K562 (cell line): ENCODE data around the gene CGN. TPM values are rescaled to one million over a fixed set of nuclear protein-coding genes. Genes with fewer than 3 reads are reported as not detected.

Experiments
- ATAC-seq: fragments of 200-7000 bp; cut with Tn5 transposase; 3 replicates; pipeline ENCODE4 v1.9.1; 2020; ENCODE audit warnings: moderate library complexity
- BruUV-seq: library from RNA; stranded (reverse); fragments of 400-500 nt; replicated peaks from 2 replicates; lab custom pipeline; 2021; lab: Mats Ljungman, UMichigan
- CTCF ChIA-PET: fragments of 300-600 bp; formaldehyde crosslinking; extraction: SDS; loops from one replicate; lab custom pipeline; 2021; ENCODE audit warnings: low intra/inter-chr PET ratio; lab: Yijun Ruan, JAX
- POLR2A ChIA-PET: fragments of 300-600, 350-650 bp; sonication (Branson Sonifier 250); formaldehyde crosslinking; extraction: SDS; loops from one replicate; lab custom pipeline; 2021; ENCODE audit warnings: antibody characterized with exemption, inconsistent platforms; lab: Yijun Ruan, JAX
- DNase-seq, 4 experiments: peaks; one replicate each; pipeline versions ENCODE4 v3.0.0 to v3.0.0-alpha.2; 2011 to 2018; ENCODE audit warnings: low spot score in 3 of 4, mixed read lengths in 3 of 4; ENCODE audit errors: extremely low read depth in 1 of 4
- FAIRE-seq: peaks from 2 replicates; lab custom pipeline; 2011; peaks lifted over from hg19 to GRCh38; lab: Jason Lieb, UNC
- H2AFZ ChIP-seq: 2 replicates; pipeline ENCODE4 v1.6.0; 2011; ENCODE audit warnings: low read depth, low read length, control low read depth, inconsistent platforms
- H3K27ac ChIP-seq: fragments of 200-600 bp; 3 replicates; pipeline ENCODE4 v1.8.0; 2011; ENCODE audit warnings: low read depth, mild to moderate bottlenecking, control low read depth, inconsistent platforms, low read length, moderate library complexity, mixed read lengths; ENCODE audit errors: extremely low read depth
- H3K27me3 ChIP-seq, 2 experiments: fragments of 300-600 bp in 1 of 2; 2 replicates in 1 of 2; 3 replicates in 1 of 2; pipeline versions ENCODE4 v1.6.0 to v1.8.0; 2011; ENCODE audit warnings: inconsistent platforms in 2 of 2, low read length in 2 of 2, mild to moderate bottlenecking in 1 of 2, mixed read lengths in 1 of 2, moderate library complexity in 1 of 2; ENCODE audit not compliant: control insufficient read depth in 2 of 2, insufficient read depth in 2 of 2
- H3K36me3 ChIP-seq: fragments of 300-600 bp; 3 replicates; pipeline ENCODE4 v1.8.0; 2011; ENCODE audit warnings: mild to moderate bottlenecking, low read length, inconsistent platforms; ENCODE audit not compliant: control insufficient read depth, insufficient read depth
- H3K4me1 ChIP-seq, 2 experiments: fragments of 200-600 bp in 1 of 2; replicated peaks in 1 of 2; 2 replicates in 1 of 2; 3 replicates in 1 of 2; pipeline versions ENCODE4 v1.5.1 to v1.8.0; 2011; ENCODE audit warnings: inconsistent platforms in 2 of 2, low read length in 2 of 2, mild to moderate bottlenecking in 1 of 2, mixed read lengths in 1 of 2, moderate library complexity in 1 of 2; ENCODE audit not compliant: control insufficient read depth in 2 of 2, insufficient read depth in 2 of 2
- H3K4me2 ChIP-seq: 2 replicates; pipeline ENCODE4 v1.6.1; 2011; ENCODE audit warnings: low read length, control low read depth, inconsistent platforms, mixed read lengths; ENCODE audit not compliant: insufficient read depth
- H3K4me3 ChIP-seq: fragments of 200-600 bp; sonication (generic), shearing (Covaris generic); 2 replicates; pipeline ENCODE4 v1.5.1; 2016; ENCODE audit warnings: control low read depth, inconsistent platforms
- H3K79me2 ChIP-seq: fragments of 200-600 bp; 3 replicates; pipeline ENCODE4 v1.8.0; 2011; ENCODE audit warnings: low read length, inconsistent platforms; ENCODE audit not compliant: control insufficient read depth, insufficient read depth
- H3K9ac ChIP-seq, 2 experiments: 2 replicates each; pipeline versions ENCODE4 v1.6.0 to v1.6.1; 2011; ENCODE audit warnings: low read depth in 2 of 2, low read length in 2 of 2, control low read depth in 1 of 2, inconsistent platforms in 1 of 2, mild to moderate bottlenecking in 1 of 2, mixed read lengths in 1 of 2; ENCODE audit not compliant: insufficient read depth in 1 of 2
- H3K9me1 ChIP-seq: one replicate; pipeline ENCODE4 v1.6.0; 2011; ENCODE audit warnings: inconsistent platforms, mild to moderate bottlenecking, low read length, moderate library complexity; ENCODE audit not compliant: control insufficient read depth, insufficient read depth
- H3K9me3 ChIP-seq: replicated peaks from 2 replicates; pipeline ENCODE4 v1.5.1; 2011; ENCODE audit warnings: low read depth, low read length, inconsistent platforms; ENCODE audit not compliant: control insufficient read depth, insufficient read depth
- H4K20me1 ChIP-seq: replicated peaks from 2 replicates; pipeline ENCODE4 v1.6.1; 2011; ENCODE audit warnings: low read length, inconsistent platforms, mixed read lengths; ENCODE audit not compliant: control insufficient read depth, insufficient read depth
- BRCA1 ChIP-seq, 2 experiments: fragments of 450-650 bp in 1 of 2; sonication (generic) in 1 of 2; formaldehyde crosslinking in 1 of 2; IDR thresholded peaks; 2 replicates each; pipeline versions ENCODE4 v1.5.0 to v1.6.1; 2017 to 2020; ENCODE audit warnings: mild to moderate bottlenecking in 1 of 2, missing genetic modification reagents in 1 of 2
- E2F8 ChIP-seq: fragments of 450-650 bp; IDR thresholded peaks from 2 replicates; pipeline ENCODE4 v1.7.1; 2018; ENCODE audit warnings: mild to moderate bottlenecking, low read depth; ENCODE audit not compliant: partially characterized antibody
- HBP1 ChIP-seq: fragments of 450-650 bp; formaldehyde crosslinking; IDR thresholded peaks from 2 replicates; pipeline ENCODE4 v1.4.0; 2022; ENCODE audit warnings: missing genetic modification characterization
- MCM2 ChIP-seq: fragments of 450-650 bp; IDR thresholded peaks from 2 replicates; pipeline ENCODE4 v1.6.1; 2017; ENCODE audit warnings: low read depth, mild to moderate bottlenecking
- MECOM ChIP-seq: fragments of 250-450 bp; sonication (Bioruptor Pico); IDR thresholded peaks from 2 replicates; pipeline ENCODE4 v1.8.0; 2022; ENCODE audit warnings: inconsistent platforms
- NFYB ChIP-seq: IDR thresholded peaks from 2 replicates; pipeline ENCODE4 v1.6.1; 2011; ENCODE audit warnings: mild to moderate bottlenecking, moderate library complexity; ENCODE audit not compliant: insufficient read length; ENCODE audit errors: extremely low read depth
- SFPQ ChIP-seq: fragments of 200-400 bp; formaldehyde crosslinking; IDR thresholded peaks from 2 replicates; pipeline ENCODE4 v1.6.1; 2017; ENCODE audit warnings: mild to moderate bottlenecking, low read depth, low read length, moderate library complexity
- SIN3A ChIP-seq, 2 experiments: fragments of 150-350 bp in 1 of 2; IDR thresholded peaks; 2 replicates each; pipeline ENCODE4 v1.6.1; 2011 to 2016; ENCODE audit warnings: borderline replicate concordance in 2 of 2, low read depth in 2 of 2, low read length in 2 of 2, mild to moderate bottlenecking in 2 of 2, moderate library complexity in 2 of 2; ENCODE audit not compliant: control insufficient read depth in 1 of 2
- SMAD1 ChIP-seq: fragments of 150-350 bp; IDR thresholded peaks from 2 replicates; pipeline ENCODE4 v1.6.1; 2014; ENCODE audit warnings: low read length, low read depth; ENCODE audit not compliant: partially characterized antibody
- SMARCB1 ChIP-seq: IDR thresholded peaks from 2 replicates; pipeline ENCODE4 v1.6.1; 2011; ENCODE audit warnings: improper control_type of control experiment, low read depth; ENCODE audit not compliant: insufficient read length
- SP2 ChIP-seq: IDR thresholded peaks from 2 replicates; pipeline ENCODE4 v1.6.1; 2011; ENCODE audit warnings: mild to moderate bottlenecking, low read depth, low read length, moderate library complexity; ENCODE audit not compliant: poor library complexity, severe bottlenecking; ENCODE audit errors: extremely low read depth
- SRSF9 ChIP-seq: fragments of 200-400 bp; formaldehyde crosslinking; IDR thresholded peaks from 2 replicates; pipeline ENCODE4 v1.6.1; 2017; ENCODE audit warnings: low read depth, low read length, borderline replicate concordance
- TGIF2 ChIP-seq: sonication (generic); formaldehyde crosslinking; IDR thresholded peaks from 2 replicates; pipeline ENCODE4 v1.8.1; 2022; ENCODE audit warnings: mild to moderate bottlenecking, missing genetic modification reagents, moderate library complexity
- ZNF23 ChIP-seq: fragments of 250-450 bp; sonication (Bioruptor Pico); IDR thresholded peaks from 2 replicates; pipeline ENCODE4 v1.4.0; 2020; ENCODE audit warnings: mild to moderate bottlenecking
- WGBS: fragments of 100-300 bp; shearing (Covaris generic); methylation state at CpG from one replicate; pipeline ENCODE4 v1.1.6; 2016; ENCODE audit warnings: low coverage, mixed read lengths; ENCODE audit not compliant: insufficient coverage; ENCODE audit errors: missing lambda C conversion rate; 5-methylcytosine and 5-hydroxymethylcytosine counted together
- in situ Hi-C: fragments of 300-500 bp; cut with MboI; formaldehyde crosslinking; loops from 4 replicates; pipeline ENCODE4 v1.15.0; 2018; ENCODE audit warnings: inconsistent platforms, mixed read lengths
- intact Hi-C: fragments of 100-400 bp; cut with micrococcal nuclease; formaldehyde crosslinking; loops from 2 replicates; pipeline ENCODE4 v1.14.2; 2022
- polyA plus RNA-seq, 8 experiments: library from polyadenylated mRNA; depleted of rRNA in 4 of 8; stranded (reverse) in 5 of 8; unstranded in 3 of 8; fragments of >200 nt; fragmentation: Nextera tagmentation in 2 of 8; fragmentation: Illumina TruSeq in 1 of 8; extraction: Ambion mirVana in 2 of 8; extraction: Trizol in 1 of 8; gene quantifications; 2 replicates each; pipeline versions ENCODE4 v1.2.1 to v1.2.3, GENCODE V29; 2011 to 2014; ENCODE audit warnings: inconsistent platforms in 1 of 8, missing spikeins in 1 of 8
- total RNA-seq, 7 experiments: library from RNA; depleted of rRNA in 6 of 7; stranded (reverse); fragments of >200 nt in 6 of 7; fragmentation: Illumina TruSeq in 2 of 7; extraction: Trizol in 2 of 7; gene quantifications; 2 replicates each; pipeline versions ENCODE4 v1.2.1 to v1.2.3, GENCODE V29; 2011 to 2021; ENCODE audit warnings: low replicate concordance in 1 of 7

The CGN gene
- total and polyA plus RNA-seq, 9 of the 15 experiments (the other 6 are each of a cell fraction or from before 2014, with no cell fraction given), result 0.03 to 1.4 (median 0.14) TPM; not detected in 2

GRCh38 chr1:151577173-151577572, 66.0 kb downstream of the CGN start:
- no peak overlapping the region for H3K9ac ChIP-seq
- no peaks in the 10 kb centered on the region for H4K20me1 ChIP-seq
- intact Hi-C loops, result loop anchor here (5.0 kb wide), 1 partner anchor 35 kb away; the partner anchor contains the start of gene TUFT1
- H3K79me2 ChIP-seq, result no peaks in the 10 kb centered on the region
- in situ Hi-C loops, result no loop called here
- H3K27me3 ChIP-seq, result no peaks in the 10 kb centered on the region
- ChIA-PET POLR2A (no interaction called here), CTCF (no interaction called here)
- H3K9me3 ChIP-seq, result no peaks in the 10 kb centered on the region
- peaks cover 11 to 26% of the 10 kb centered on the region in 2 experiments; a peak in 4 of 5 replicates for H3K4me1 ChIP-seq
- H3K4me3 ChIP-seq, result no peak overlapping the region
- DNase-seq (no peak), ATAC-seq (no peak), FAIRE-seq (no peak)
- no peaks in the 10 kb centered on the region; the same call in 2 of the 3 replicates for H3K36me3 ChIP-seq
- H2AFZ ChIP-seq, result no peak overlapping the region
- no peak overlapping the region for H3K4me2 ChIP-seq
- TF ChIP-seq SRSF9 (no peak), SMAD1 (no peak), HBP1 (CRISPR knock-in tag) (no peak), MECOM (CRISPR knock-in tag) (no peak), BRCA1 (IDR thresholded peaks at IDR 0.05) (no peak), BRCA1 (CRISPR knock-in tag; IDR thresholded peaks at IDR 0.05) (no peak), SFPQ (no peak), E2F8 (no peak), MCM2 (no peak), NFYB (no peak), SP2 (no peak), TGIF2 (CRISPR knock-in tag) (no peak), SIN3A (IDR thresholded peaks at IDR 0.05; ENCODE audit: borderline replicate concordance in 2 of 2, control insufficient read depth in 1 of 2, low read depth in 2 of 2, low read length in 2 of 2) (no peak), ZNF23 (CRISPR knock-in tag) (no peak), SMARCB1 (no peak)
- no peaks in the 10 kb centered on the region for H3K9me1 ChIP-seq
- no peak overlapping the region for H3K27ac ChIP-seq
- BruUV-seq, result no TSS peak
- 61% methylated on average over 2 of the region's 2 CpGs for WGBS
